GM19239 (cell line): ENCODE results near the gene TBX1.

ENCODE experiments used
- DNase-seq: peaks from one replicate; pipeline ENCODE4 v3.0.0; 2011; ENCODE audit warnings: low spot score; ENCODE audit not compliant: insufficient read length
- FAIRE-seq: peaks from 2 replicates; lab custom pipeline; 2011; peaks lifted over from hg19 to GRCh38; lab: Jason Lieb, UNC

The TBX1 gene

GRCh38 chr22:19760058-19760950 lies at the start of gene TBX1:
Gene TBX1, plus strand, starts transcription at chr22:19760778. Its CDS starts 66 bp downstream, at chr22:19760844.
- FAIRE-seq (no peak), DNase-seq (no peak)

GRCh38 chr22:19713245-19713644 lies 47.3 kb upstream of the TBX1 start:
- DNase-seq = no peak
- FAIRE-seq = no peak

- FAIRE-seq (no peak), DNase-seq (no peak)
Measured at GRCh38 chr22:19713650-19714311, 46.8 kb upstream of the TBX1 start.

- no peak for DNase-seq
- FAIRE-seq = no peak
Measured at GRCh38 chr22:19714312-19715187, 46.0 kb upstream of the TBX1 start, which contains the start of gene SEPTIN5. Gene SEPTIN5, plus strand, starts transcription at chr22:19714503. Its CDS starts 86 bp downstream, at chr22:19714589.

- DNase-seq (no peak), FAIRE-seq (no peak)
Measured at GRCh38 chr22:19715188-19715930, 45.2 kb upstream of the TBX1 start.

- DNase-seq = no peak
- no peak for FAIRE-seq
Measured at GRCh38 chr22:19716041-19716828, 44.3 kb upstream of the TBX1 start.

GRCh38 chr22:19716829-19717105 lies 43.8 kb upstream of the TBX1 start:
- FAIRE-seq = no peak
- no peak for DNase-seq

GRCh38 chr22:19717181-19717580 lies 43.4 kb upstream of the TBX1 start:
- no peak for FAIRE-seq

GRCh38 chr22:19717691-19718455 lies 42.7 kb upstream of the TBX1 start:
- DNase-seq (peak; percentile 99), FAIRE-seq (no peak)

More at GRCh38 chr22:19717181-19717580, 43.4 kb upstream of the TBX1 start:
- DNase-seq = no peak

- FAIRE-seq = no peak
- DNase-seq = no peak
Measured at GRCh38 chr22:19718456-19719049, 42.0 kb upstream of the TBX1 start.

GRCh38 chr22:19719050-19719482 lies 41.5 kb upstream of the TBX1 start:
- no peak for DNase-seq
- FAIRE-seq = no peak

GRCh38 chr22:19719488-19720021 lies 41.0 kb upstream of the TBX1 start:
- no peak for DNase-seq
- FAIRE-seq = no peak

GRCh38 chr22:19720150-19720827 lies 40.3 kb upstream of the TBX1 start:
- FAIRE-seq (no peak), DNase-seq (no peak)

GRCh38 chr22:19720999-19721329 lies 39.6 kb upstream of the TBX1 start:
- no peak for FAIRE-seq
- no peak for DNase-seq

GRCh38 chr22:19721330-19722177 lies 39.0 kb upstream of the TBX1 start:
- FAIRE-seq = no peak
- DNase-seq = no peak

- no peak for DNase-seq
- no peak for FAIRE-seq
Measured at GRCh38 chr22:19722178-19722981, 38.2 kb upstream of the TBX1 start.
